ENCODE measurements around the gene RAB5A. TPM values are rescaled to one million over a fixed set of nuclear protein-coding genes. Genes with fewer than 3 reads are reported as not detected.
"Not testable (repeated sequence)": the region's sequence is repeated elsewhere in the genome, so short reads cannot be mapped to it uniquely, and the experiment has no call there.

Gene RAB5A
- total RNA-seq, 1 donor from 2014 or later: 71.4 TPM

DNA sequence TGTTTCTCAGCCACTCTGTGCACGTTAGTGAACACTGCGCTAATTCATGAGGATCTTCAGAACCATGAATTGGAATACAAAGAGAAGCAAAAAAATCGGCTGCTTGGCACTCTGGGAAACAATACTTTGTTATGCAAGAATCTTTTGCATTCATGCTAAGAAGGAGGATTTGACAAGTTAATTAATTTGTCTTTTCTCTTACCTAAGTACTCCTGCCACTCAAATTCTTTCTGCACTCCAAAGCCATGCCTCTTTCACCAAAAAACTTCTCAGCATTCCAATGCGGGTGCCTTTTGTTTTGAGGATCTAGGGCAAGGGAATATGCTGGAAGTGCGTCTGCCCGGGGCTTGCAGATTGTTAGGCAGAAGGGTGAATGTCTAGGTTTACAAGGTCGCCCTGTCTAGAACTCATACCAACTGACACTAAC, 82.0 kb downstream of the RAB5A start:
- H3K36me3 Mint-ChIP-seq: no peaks in the 10 kb centered on the region
- no peak overlapping the region for H3K27ac Mint-ChIP-seq
- TF ChIP-seq, protein P1, sequence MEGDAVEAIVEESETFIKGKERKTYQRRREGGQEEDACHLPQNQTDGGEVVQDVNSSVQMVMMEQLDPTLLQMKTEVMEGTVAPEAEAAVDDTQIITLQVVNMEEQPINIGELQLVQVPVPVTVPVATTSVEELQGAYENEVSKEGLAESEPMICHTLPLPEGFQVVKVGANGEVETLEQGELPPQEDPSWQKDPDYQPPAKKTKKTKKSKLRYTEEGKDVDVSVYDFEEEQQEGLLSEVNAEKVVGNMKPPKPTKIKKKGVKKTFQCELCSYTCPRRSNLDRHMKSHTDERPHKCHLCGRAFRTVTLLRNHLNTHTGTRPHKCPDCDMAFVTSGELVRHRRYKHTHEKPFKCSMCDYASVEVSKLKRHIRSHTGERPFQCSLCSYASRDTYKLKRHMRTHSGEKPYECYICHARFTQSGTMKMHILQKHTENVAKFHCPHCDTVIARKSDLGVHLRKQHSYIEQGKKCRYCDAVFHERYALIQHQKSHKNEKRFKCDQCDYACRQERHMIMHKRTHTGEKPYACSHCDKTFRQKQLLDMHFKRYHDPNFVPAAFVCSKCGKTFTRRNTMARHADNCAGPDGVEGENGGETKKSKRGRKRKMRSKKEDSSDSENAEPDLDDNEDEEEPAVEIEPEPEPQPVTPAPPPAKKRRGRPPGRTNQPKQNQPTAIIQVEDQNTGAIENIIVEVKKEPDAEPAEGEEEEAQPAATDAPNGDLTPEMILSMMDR (IDR thresholded peaks at IDR 0.05; ENCODE audit: unreplicated experiment): no peak
- H3K9me3 Mint-ChIP-seq: no peaks in the 10 kb centered on the region
- no peaks in the 10 kb centered on the region for H3K27me3 Mint-ChIP-seq (ENCODE audit: low read depth)
- H3K4me1 Mint-ChIP-seq: peaks cover 3% of the 10 kb centered on the region
- DNase-seq (ENCODE audit: low spot score in 2 of 2, unreplicated experiment in 2 of 2): no peak
- H3K4me3 Mint-ChIP-seq: no peak overlapping the region

DNA sequence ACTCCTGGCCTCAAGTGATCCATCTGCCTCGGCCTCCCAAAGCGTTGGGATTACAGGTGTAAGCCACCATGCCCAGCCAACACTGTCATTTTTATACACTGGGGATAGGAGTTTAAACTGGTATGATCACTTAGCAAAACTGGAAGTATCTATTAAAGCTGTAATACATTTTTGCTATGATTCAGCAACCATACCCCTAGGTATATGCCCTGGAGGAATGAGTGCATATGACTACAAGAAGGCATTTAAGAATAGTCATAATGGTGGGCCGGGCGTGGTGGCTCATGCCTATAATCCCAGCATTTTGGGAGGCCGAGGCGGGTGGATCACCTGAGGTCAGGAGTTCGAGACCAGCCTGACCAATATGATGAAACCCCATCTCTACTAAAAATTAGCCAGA, 85.0 kb downstream of the RAB5A start:
- not testable (repeated sequence) for H3K4me3 Mint-ChIP-seq; H3K36me3 Mint-ChIP-seq; H3K9me3 Mint-ChIP-seq; H3K27me3 Mint-ChIP-seq (ENCODE audit: low read depth); H3K4me1 Mint-ChIP-seq; H3K27ac Mint-ChIP-seq; DNase-seq (ENCODE audit: low spot score in 2 of 2, unreplicated experiment in 2 of 2)

Other genes with a start within 250 kb of the RAB5A start
- 1.0 to 2.7 TPM (median 1.1 TPM) in 3 replicates for gene EFHB, start 12.9 kb upstream of the RAB5A start, total RNA-seq
- gene PP2D1, start 65.2 kb downstream of the RAB5A start, total RNA-seq: not detected in 3 replicates
- 4.2 to 7.8 TPM (median 6.2 TPM) in 3 replicates for gene KAT2B, start 93.3 kb downstream of the RAB5A start, total RNA-seq
- gene SGO1, start 239.1 kb downstream of the RAB5A start, total RNA-seq: 9.3 to 10.1 TPM (median 9.6 TPM) in 3 replicates